GM21737 (cell line): ENCODE measurements around the gene CHD5.
"Not testable (repeated sequence)": the region's sequence is repeated elsewhere in the genome, so short reads cannot be mapped to it uniquely, and the experiment has no call there.

Experiments used
- ATAC-seq: cut with Tn5 transposase; IDR thresholded peaks from one replicate; pipeline ENCODE4 v1.9.1; 2021; ENCODE audit warnings: mild to moderate bottlenecking, moderate library complexity; ENCODE audit not compliant: unreplicated experiment

CHD5 gene

GRCh38 chr1:6180268-6180706 lies at the start of gene CHD5:
CHD5 (minus strand) TSS chr1:6180321; CDS start chr1:6180023, 298 bp downstream.
- ATAC-seq = no peak

GRCh38 chr1:6225651-6226050 lies 45.5 kb upstream of the CHD5 start:
- no peak for ATAC-seq

- ATAC-seq = no peak
Measured at GRCh38 chr1:6224718-6225117, 44.6 kb upstream of the CHD5 start.

- ATAC-seq = no peak
Measured at GRCh38 chr1:6223617-6224016, 43.5 kb upstream of the CHD5 start.

- no peak for ATAC-seq
Measured at GRCh38 chr1:6222636-6223035, 42.5 kb upstream of the CHD5 start.

- ATAC-seq = no peak
Measured at GRCh38 chr1:6221210-6221784, 41.2 kb upstream of the CHD5 start.

GRCh38 chr1:6220236-6220635 lies 40.1 kb upstream of the CHD5 start:
- ATAC-seq = no peak

- not testable (repeated sequence) for ATAC-seq
Measured at GRCh38 chr1:6219641-6220040, 39.5 kb upstream of the CHD5 start.

- ATAC-seq = no peak
Measured at GRCh38 chr1:6218375-6219164, 38.4 kb upstream of the CHD5 start.

- no peak for ATAC-seq
Measured at GRCh38 chr1:6212193-6212959, 32.3 kb upstream of the CHD5 start.

- ATAC-seq = no peak
Measured at GRCh38 chr1:6211731-6212130, 31.6 kb upstream of the CHD5 start.

- ATAC-seq = no peak
Measured at GRCh38 chr1:6210591-6211355, 30.7 kb upstream of the CHD5 start.

GRCh38 chr1:6209661-6210580 lies 29.8 kb upstream of the CHD5 start:
- ATAC-seq = no peak

- no peak for ATAC-seq
Measured at GRCh38 chr1:6208723-6209660, 28.9 kb upstream of the CHD5 start.

- ATAC-seq = no peak
Measured at GRCh38 chr1:6207921-6208320, 27.8 kb upstream of the CHD5 start.

- ATAC-seq = no peak
Measured at GRCh38 chr1:6207075-6207885, 27.2 kb upstream of the CHD5 start.

GRCh38 chr1:6206520-6206855 lies 26.4 kb upstream of the CHD5 start:
- ATAC-seq = no peak

- ATAC-seq = peak; percentile 50
Measured at GRCh38 chr1:6205849-6206519, 25.9 kb upstream of the CHD5 start, which contains the start of gene RNF207. RNF207 (plus strand) TSS chr1:6206119; CDS start chr1:6206536, 417 bp downstream.
